Small intestine (tissue), 7 donors: ENCODE measurements around the gene AAMP. TPM values are rescaled to one million over a fixed set of nuclear protein-coding genes. Genes with fewer than 3 reads are reported as not detected.
A peak's percentile ranks its signal among the peaks of the same experiment; 100 is the strongest.

Experiments used
- DNase-seq, 2 donors: peaks; one replicate each; pipeline versions ENCODE4 v3.0.0 to v3.0.0-alpha.2; 2013
- FAIRE-seq: peaks from 2 replicates; lab custom pipeline; 2012; peaks lifted over from hg19 to GRCh38; lab: Jason Lieb, UNC
- H3K27ac ChIP-seq, 3 donors: one replicate each; pipeline ENCODE4 v1.5.1; 2013; ENCODE audit warnings: low read length in 2 of 3, mild to moderate bottlenecking in 2 of 3, control low read depth in 1 of 3, inconsistent platforms in 1 of 3, low read depth in 1 of 3, moderate library complexity in 1 of 3
- H3K27me3 ChIP-seq, 3 donors: one replicate each; pipeline ENCODE4 v1.6.1; 2013; ENCODE audit warnings: low read length in 3 of 3, inconsistent platforms in 1 of 3; ENCODE audit not compliant: control insufficient read depth in 3 of 3, insufficient read depth in 3 of 3
- H3K36me3 ChIP-seq, 3 donors: one replicate each; pipeline ENCODE4 v1.6.1; 2013; ENCODE audit warnings: low read length in 3 of 3, inconsistent platforms in 1 of 3, low read depth in 1 of 3, mild to moderate bottlenecking in 1 of 3, moderate library complexity in 1 of 3; ENCODE audit not compliant: control insufficient read depth in 3 of 3, insufficient read depth in 2 of 3
- H3K4me1 ChIP-seq, 3 donors: one replicate each; pipeline ENCODE4 v1.6.1; 2013; ENCODE audit warnings: low read length in 2 of 3, inconsistent platforms in 1 of 3, low read depth in 1 of 3, mild to moderate bottlenecking in 1 of 3, moderate library complexity in 1 of 3; ENCODE audit not compliant: control insufficient read depth in 3 of 3, insufficient read depth in 2 of 3
- H3K4me3 ChIP-seq, 3 donors: one replicate each; pipeline ENCODE4 v1.5.1; 2013; ENCODE audit warnings: low read length in 3 of 3, control low read depth in 1 of 3, inconsistent platforms in 1 of 3, low read depth in 1 of 3, mild to moderate bottlenecking in 1 of 3, moderate library complexity in 1 of 3
- H3K9me3 ChIP-seq, 2 donors: one replicate each; pipeline ENCODE4 v1.6.1; 2013; ENCODE audit warnings: low read depth in 1 of 2, low read length in 1 of 2; ENCODE audit not compliant: control insufficient read depth in 2 of 2, insufficient read depth in 1 of 2
- WGBS, 3 donors: extraction: QIAGEN DNeasy Blood & Tissue Kit; methylation state at CpG; one replicate each; pipeline ENCODE4 v1.1.7; 2013; 5-methylcytosine and 5-hydroxymethylcytosine counted together
- polyA plus RNA-seq, 4 donors: library from polyadenylated mRNA; stranded (reverse) in 3 of 4; unstranded in 1 of 4; fragments of 200-250 nt in 3 of 4; fragments of 120-200 nt in 1 of 4; gene quantifications; one replicate each; pipeline versions ENCODE4 v1.2.1 to v1.2.3, GENCODE V29; 2013
- donor health status: healthy with polysubstance abuse.
- donor health status: control.
- donor health status: control.
- donor health status: Bipolar disorder and iron deficiency.
- donor health status: healthy.

AAMP gene
- polyA plus RNA-seq, 4 donors, result 101 to 134 (median 118) TPM

DNA sequence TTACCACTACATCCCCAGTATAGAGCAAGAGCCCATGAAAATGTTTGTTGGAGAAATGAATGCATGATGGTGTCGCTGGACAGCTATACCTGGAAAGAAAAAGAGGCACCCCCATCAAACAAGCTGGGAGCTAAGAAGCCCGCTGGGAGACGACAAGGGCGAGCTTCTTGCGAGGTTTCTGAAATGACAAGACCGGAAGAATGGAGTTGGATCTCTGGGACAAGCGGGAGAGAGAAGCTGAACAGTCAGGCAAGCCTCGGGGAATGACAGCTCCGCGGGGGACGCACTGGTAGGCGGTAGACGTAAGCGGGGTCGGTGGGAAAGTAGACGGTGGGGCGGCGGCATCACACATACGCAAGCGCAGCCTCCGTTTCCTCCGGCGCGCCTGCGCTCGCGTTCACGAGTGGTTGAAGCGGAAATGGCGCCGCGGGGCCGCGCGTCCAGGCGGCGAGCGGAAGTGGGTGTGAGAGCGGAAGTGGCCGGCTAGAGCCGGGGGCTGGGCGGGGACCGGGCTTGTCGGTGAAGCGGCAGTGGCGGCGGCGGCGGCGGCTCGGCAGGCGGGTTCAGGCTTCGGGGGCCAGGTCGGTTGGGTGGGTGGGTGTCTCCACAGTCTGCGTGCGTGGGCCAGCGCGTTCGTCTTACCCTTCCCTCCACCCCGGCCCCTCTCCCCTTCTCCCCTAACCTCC, 53.1 kb downstream of the AAMP start, which contains the start of gene ARPC2:
Gene ARPC2, plus strand, starts transcription at position 516 of the 686 bp plus-strand sequence. CDS start 282 bp downstream, outside the sequence.
- 0 to 1% (median 0%) methylated on average over 37 to 60 of the region's 60 CpGs for WGBS, 3 donors

DNA sequence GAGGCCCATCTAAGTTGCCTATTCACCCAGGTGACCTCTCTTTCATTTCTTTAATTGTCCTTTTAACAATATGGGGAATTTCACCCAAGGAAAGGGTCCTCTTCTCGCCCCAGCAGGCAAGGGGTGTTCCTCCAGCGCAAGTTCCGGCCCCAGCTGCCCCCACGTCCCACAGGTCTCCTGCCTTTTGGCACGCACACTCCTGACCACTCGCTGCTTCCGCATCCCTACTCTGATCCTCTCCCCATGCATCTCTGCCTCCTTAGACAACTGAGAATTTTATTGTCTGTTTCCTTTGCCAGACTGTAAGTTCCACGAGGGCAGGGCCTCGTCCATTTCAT, 53.6 kb downstream of the AAMP start:
- H3K4me1 ChIP-seq, result peaks cover 3 to 27% (median 13%) of the 10 kb centered on the region in 3 donors
- WGBS, 3 donors, result 54 to 79% (median 71%) methylated on average over 9 of the region's 9 CpGs
- peak overlapping the region; percentile 69 to 95 (median 91) for H3K27ac ChIP-seq
- peak overlapping the region; percentile 53 to 99 (median 68) for H3K4me3 ChIP-seq
- H3K36me3 ChIP-seq, result peaks cover 0 to 2% (median 2%) of the 10 kb centered on the region in 3 donors
- no peak for FAIRE-seq
- H3K27me3 ChIP-seq, result no peaks in the 10 kb centered on the region
- no peaks in the 10 kb centered on the region for H3K9me3 ChIP-seq
- no peak for DNase-seq

More for the DNA sequence above, 53.1 kb downstream of the AAMP start, which contains the start of gene ARPC2:
- peak; percentile 93 to 99 for DNase-seq
- Histone ChIP-seq H3K4me1 (peaks cover 3 to 29% (median 13%) of the 10 kb centered on the region in 3 donors), H3K4me3 (peak within 1 kb of the TSS; percentile 68 to 99 (median 97)), H3K27ac (peak within 1 kb of the TSS; percentile 86 to 95 (median 94)), H3K9me3 (no peaks in the 10 kb centered on the region), H3K36me3 (peaks cover 0 to 2% (median 2%) of the 10 kb centered on the region in 3 donors), H3K27me3 (no peaks in the 10 kb centered on the region)
- no peak for FAIRE-seq

Other genes with a start within 250 kb of the AAMP start
- gene RUFY4, start 200.9 kb downstream of the AAMP start, polyA plus RNA-seq, result under 1 TPM in 3 of 4 donors, not detected in 1; 0.22 to 0.25 (median 0.24) TPM
- under 1 TPM in 3 of 4 donors, not detected in 1; 0.04 to 0.45 (median 0.07) TPM for gene CXCR2, start 144.1 kb downstream of the AAMP start, polyA plus RNA-seq
- under 1 TPM in 2 of 4 donors, not detected in 2; 0.03 to 0.22 TPM for gene CXCR1, start 103.2 kb downstream of the AAMP start, polyA plus RNA-seq
- 100 to 1,000 TPM; 242 to 300 (median 270) TPM for gene ARPC2, start 52.9 kb downstream of the AAMP start, polyA plus RNA-seq
- 1 to 10 TPM; 1.3 to 3.9 (median 1.6) TPM for gene GPBAR1, start 9.1 kb downstream of the AAMP start, polyA plus RNA-seq
- 100 to 1,000 TPM in 2 of 4 donors, 10 to 100 TPM in 2; 88.4 to 137 (median 104) TPM for gene PNKD, start 382 bp upstream of the AAMP start, polyA plus RNA-seq
- 100 to 1,000 TPM; 112 to 328 (median 155) TPM for gene TMBIM1, start 22.4 kb upstream of the AAMP start, polyA plus RNA-seq
- gene CATIP, start 86.7 kb upstream of the AAMP start, polyA plus RNA-seq, result under 1 TPM in 2 of 4 donors, not detected in 2; 0.09 to 0.18 TPM
- 1 to 10 TPM in 2 of 4 donors, under 1 TPM in 2; 0.54 to 8.4 (median 2.0) TPM for gene SLC11A1, start 112.1 kb upstream of the AAMP start, polyA plus RNA-seq
- gene CTDSP1, start 129.7 kb upstream of the AAMP start, polyA plus RNA-seq, result 100 to 1,000 TPM in 3 of 4 donors, 10 to 100 TPM in 1; 94.3 to 181 (median 127) TPM
- 100 to 1,000 TPM; 247 to 678 (median 313) TPM for gene VIL1, start 149.0 kb upstream of the AAMP start, polyA plus RNA-seq